Endothelial cell of umbilical vein (primary cell): ENCODE data around the gene TUBD1. TPM values are rescaled to one million over a fixed set of nuclear protein-coding genes. Genes with fewer than 3 reads are reported as not detected.

Experiments
- BruUV-seq: library from RNA; stranded (reverse); fragments of 400-500 nt; replicated peaks from 2 replicates; lab custom pipeline; 2021; lab: Mats Ljungman, UMichigan
- CTCF ChIA-PET: fragments of 300-600, 350-600 bp; sonication (Branson Sonifier 250); formaldehyde crosslinking; loops from one replicate; lab custom pipeline; 2021; ENCODE audit warnings: antibody characterized with exemption, inconsistent platforms; lab: Charles Lee
- POLR2A ChIA-PET: fragments of 300-600, 350-600 bp; sonication (Branson Sonifier 250); formaldehyde crosslinking; loops from one replicate; lab custom pipeline; 2021; ENCODE audit warnings: antibody characterized with exemption, inconsistent platforms; lab: Charles Lee
- DNase-seq: peaks from one replicate; pipeline ENCODE4 v3.0.0-alpha.2; 2011; ENCODE audit warnings: low read depth, low spot score
- FAIRE-seq: peaks from 2 replicates; lab custom pipeline; 2011; peaks lifted over from hg19 to GRCh38; lab: Jason Lieb, UNC
- H2AFZ ChIP-seq: 2 replicates; pipeline ENCODE4 v1.6.0; 2012; ENCODE audit warnings: low read depth, low read length, control low read depth, inconsistent platforms
- H3K27ac ChIP-seq: 2 replicates; pipeline ENCODE4 v1.5.1; 2011; ENCODE audit warnings: low read depth, mild to moderate bottlenecking, control low read depth, low read length, moderate library complexity; ENCODE audit not compliant: insufficient read depth
- H3K27me3 ChIP-seq, 2 experiments: 2 replicates each; pipeline versions ENCODE4 v1.6.0 to v1.6.1; 2011; ENCODE audit warnings: low read length in 2 of 2, mixed read lengths in 1 of 2; ENCODE audit not compliant: control insufficient read depth in 2 of 2, insufficient read depth in 2 of 2
- H3K36me3 ChIP-seq, 2 experiments: 2 replicates in 1 of 2; 3 replicates in 1 of 2; pipeline ENCODE4 v1.5.1; 2011; ENCODE audit warnings: low read length in 2 of 2, mild to moderate bottlenecking in 1 of 2, moderate library complexity in 1 of 2; ENCODE audit not compliant: control insufficient read depth in 2 of 2, insufficient read depth in 2 of 2; ENCODE audit errors: extremely low read depth in 1 of 2
- H3K4me1 ChIP-seq: 3 replicates; pipeline ENCODE4 v1.5.1; 2011; ENCODE audit warnings: mild to moderate bottlenecking, low read length; ENCODE audit not compliant: control insufficient read depth, insufficient read depth; ENCODE audit errors: extremely low read depth
- H3K4me2 ChIP-seq: 2 replicates; pipeline ENCODE4 v1.6.1; 2011; ENCODE audit warnings: low read length, control low read depth, mixed read lengths; ENCODE audit not compliant: insufficient read depth
- H3K4me3 ChIP-seq, 3 experiments: fragments of 200-600 bp in 1 of 3; sonication (generic), shearing (Covaris generic) in 1 of 3; replicated peaks in 1 of 3; 2 replicates each; pipeline ENCODE4 v1.5.1; 2011 to 2016; ENCODE audit warnings: control low read depth in 3 of 3, low read length in 3 of 3, mild to moderate bottlenecking in 2 of 3, inconsistent platforms in 1 of 3, low read depth in 1 of 3, moderate library complexity in 1 of 3; ENCODE audit not compliant: insufficient read depth in 1 of 3
- H3K79me2 ChIP-seq: 2 replicates; pipeline ENCODE4 v1.6.0; 2012; ENCODE audit warnings: low read length, inconsistent platforms; ENCODE audit not compliant: control insufficient read depth, insufficient read depth
- H3K9ac ChIP-seq: replicated peaks from 2 replicates; pipeline ENCODE3; 2011; ENCODE audit warnings: low read length, control low read depth; ENCODE audit not compliant: insufficient read depth; ENCODE audit errors: extremely low read depth
- H3K9me1 ChIP-seq: replicated peaks from 3 replicates; pipeline ENCODE4 v1.6.0; 2011; ENCODE audit warnings: mild to moderate bottlenecking, low read length; ENCODE audit not compliant: control insufficient read depth, insufficient read depth; ENCODE audit errors: extremely low read depth
- H3K9me3 ChIP-seq: replicated peaks from 2 replicates; pipeline ENCODE4 v1.5.1; 2012; ENCODE audit warnings: low read length, inconsistent platforms; ENCODE audit not compliant: control insufficient read depth, insufficient read depth
- H4K20me1 ChIP-seq: replicated peaks from 2 replicates; pipeline ENCODE3; 2011; ENCODE audit warnings: mild to moderate bottlenecking, low read length; ENCODE audit not compliant: control insufficient read depth, insufficient read depth; ENCODE audit errors: extremely low read depth
- EZH2 ChIP-seq: IDR thresholded peaks from 2 replicates; pipeline ENCODE4 v1.6.1; 2012; ENCODE audit warnings: borderline replicate concordance, low read depth, mild to moderate bottlenecking, moderate library complexity, low read length, inconsistent platforms; ENCODE audit not compliant: severe bottlenecking
- FOS ChIP-seq: IDR thresholded peaks from 2 replicates; pipeline ENCODE4 v1.6.1; 2011; ENCODE audit warnings: mild to moderate bottlenecking, low read length, moderate library complexity, borderline replicate concordance; ENCODE audit not compliant: insufficient read depth
- GATA2 ChIP-seq: IDR thresholded peaks from 2 replicates; pipeline ENCODE4 v1.7.0; 2011; ENCODE audit warnings: low read depth, mild to moderate bottlenecking, moderate library complexity, mixed read lengths, low read length; ENCODE audit not compliant: insufficient read length, insufficient read depth
- JUN ChIP-seq: IDR thresholded peaks from 2 replicates; pipeline ENCODE4 v1.6.1; 2011; ENCODE audit warnings: borderline replicate concordance, low read depth; ENCODE audit not compliant: insufficient read length, insufficient read depth
- MYC ChIP-seq: IDR thresholded peaks from one replicate; pipeline ENCODE4 v1.6.1; 2011; ENCODE audit warnings: mild to moderate bottlenecking, low read depth, low read length
- POLR2A ChIP-seq: IDR thresholded peaks from 2 replicates; pipeline ENCODE4 v1.6.1; 2012; ENCODE audit warnings: low read depth, mild to moderate bottlenecking, control low read depth, low read length
- POLR2AphosphoS5 ChIP-seq: IDR thresholded peaks from 2 replicates; pipeline ENCODE4 v1.6.1; 2012; ENCODE audit warnings: low read depth, mild to moderate bottlenecking, control low read depth, low read length, moderate library complexity; ENCODE audit not compliant: insufficient read depth
- dilution Hi-C: fragments of 300-500 bp; cut with MboI; formaldehyde crosslinking; loops from one replicate; pipeline ENCODE4 v1.15.0; 2019; ENCODE audit warnings: low sequenced_read_pairs; ENCODE audit not compliant: extremely low pct_ligation_motif_present
- intact Hi-C: fragments of 100-400 bp; cut with micrococcal nuclease; formaldehyde crosslinking; loops from one replicate; pipeline ENCODE4 v1.10.0; 2022
- polyA plus RNA-seq, 4 experiments: library from polyadenylated mRNA; depleted of rRNA in 3 of 4; stranded (reverse) in 3 of 4; unstranded in 1 of 4; fragments of >200 nt; gene quantifications; 2 replicates each; pipeline versions ENCODE4 v1.2.1 to v1.2.3, GENCODE V29; 2011 to 2012; ENCODE audit warnings: missing spikeins in 1 of 4
- total RNA-seq: library from RNA; stranded (reverse); gene quantifications from 2 replicates; pipeline ENCODE4 v1.2.3, GENCODE V29; 2021
- TF ChIP-seq, protein P1 (sequence below): IDR thresholded peaks from 2 replicates; pipeline ENCODE4 v1.6.1; 2011; ENCODE audit not compliant: insufficient read depth, insufficient read length
- TF ChIP-seq, protein P2 (sequence below), 2 donors: IDR thresholded peaks; 1 replicate in 1 of 2; 2 replicates in 1 of 2; pipeline ENCODE4 v1.5.1; 2011; ENCODE audit warnings: low read length in 2 of 2, mild to moderate bottlenecking in 2 of 2, moderate library complexity in 2 of 2, control low read depth in 1 of 2, inconsistent platforms in 1 of 2, low read depth in 1 of 2; ENCODE audit not compliant: insufficient read depth in 1 of 2; ENCODE audit errors: extremely low read depth in 1 of 2

TUBD1 gene
- total and polyA plus RNA-seq, 2 donors (not counting 3 experiments of a cell fraction or from before 2014, with no cell fraction given) = 4.9 to 11.3 TPM

DNA sequence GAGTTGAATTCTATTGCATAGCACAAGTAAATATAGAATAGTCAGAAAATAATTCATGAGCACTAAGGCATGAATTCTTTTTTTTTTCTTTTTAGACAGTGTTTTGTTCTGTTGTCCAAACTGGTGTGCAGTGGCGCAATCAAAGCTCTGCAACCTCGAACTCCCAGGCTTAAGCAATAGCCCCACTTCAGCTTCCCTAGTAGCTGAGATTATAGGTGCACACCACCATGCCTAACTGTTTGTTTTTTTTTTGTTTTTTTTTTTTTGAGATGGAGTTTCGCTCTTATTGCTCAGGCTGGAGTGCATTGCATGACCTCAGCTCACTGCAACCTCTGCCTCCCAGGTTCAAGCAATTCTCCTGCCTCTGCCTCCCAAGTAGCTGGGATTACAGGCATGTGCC lies 16.6 kb downstream of the TUBD1 start:
- Histone ChIP-seq H3K9me1 (no peaks in the 10 kb centered on the region), H3K4me2 (no peak overlapping the region), H3K9me3 (no peaks in the 10 kb centered on the region), H3K36me3 (peaks cover 0 to 6% of the 10 kb centered on the region in 2 experiments), H4K20me1 (no peaks in the 10 kb centered on the region), H2AFZ (no peak overlapping the region), H3K27me3 (no peaks in the 10 kb centered on the region), H3K9ac (no peak overlapping the region), H3K79me2 (no peaks in the 10 kb centered on the region), H3K4me1 (no peaks in the 10 kb centered on the region), H3K4me3 (no peak overlapping the region), H3K27ac (no peak overlapping the region)
- ChIA-PET POLR2A (no interaction called here), CTCF (interaction anchor here (0.8 kb wide), 2 partner anchors 16 kb away, joined by 4 to 5 read pairs; partner anchors contain the start of gene TUBD1)
- no peak for TF ChIP-seq MYC
- TF ChIP-seq FOS = no peak
- TF ChIP-seq GATA2 = no peak
- TF ChIP-seq, protein P1, sequence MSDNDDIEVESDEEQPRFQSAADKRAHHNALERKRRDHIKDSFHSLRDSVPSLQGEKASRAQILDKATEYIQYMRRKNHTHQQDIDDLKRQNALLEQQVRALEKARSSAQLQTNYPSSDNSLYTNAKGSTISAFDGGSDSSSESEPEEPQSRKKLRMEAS = no peak
- TF ChIP-seq JUN = no peak
- TF ChIP-seq, protein P2, sequence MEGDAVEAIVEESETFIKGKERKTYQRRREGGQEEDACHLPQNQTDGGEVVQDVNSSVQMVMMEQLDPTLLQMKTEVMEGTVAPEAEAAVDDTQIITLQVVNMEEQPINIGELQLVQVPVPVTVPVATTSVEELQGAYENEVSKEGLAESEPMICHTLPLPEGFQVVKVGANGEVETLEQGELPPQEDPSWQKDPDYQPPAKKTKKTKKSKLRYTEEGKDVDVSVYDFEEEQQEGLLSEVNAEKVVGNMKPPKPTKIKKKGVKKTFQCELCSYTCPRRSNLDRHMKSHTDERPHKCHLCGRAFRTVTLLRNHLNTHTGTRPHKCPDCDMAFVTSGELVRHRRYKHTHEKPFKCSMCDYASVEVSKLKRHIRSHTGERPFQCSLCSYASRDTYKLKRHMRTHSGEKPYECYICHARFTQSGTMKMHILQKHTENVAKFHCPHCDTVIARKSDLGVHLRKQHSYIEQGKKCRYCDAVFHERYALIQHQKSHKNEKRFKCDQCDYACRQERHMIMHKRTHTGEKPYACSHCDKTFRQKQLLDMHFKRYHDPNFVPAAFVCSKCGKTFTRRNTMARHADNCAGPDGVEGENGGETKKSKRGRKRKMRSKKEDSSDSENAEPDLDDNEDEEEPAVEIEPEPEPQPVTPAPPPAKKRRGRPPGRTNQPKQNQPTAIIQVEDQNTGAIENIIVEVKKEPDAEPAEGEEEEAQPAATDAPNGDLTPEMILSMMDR (IDR thresholded peaks at IDR 0.05; ENCODE audit: extremely low read depth in 1 of 2, insufficient read depth in 1 of 2, low read depth in 1 of 2, low read length in 2 of 2) = no peak
- no peak for TF ChIP-seq POLR2A
- TF ChIP-seq POLR2AphosphoS5 = no peak
- no peak for TF ChIP-seq EZH2
- dilution Hi-C loops (loop anchor here (10.0 kb wide), 1 partner anchor 131 kb away; no protein-coding TSS in a partner anchor), intact Hi-C loops (no loop called here)
- BruUV-seq = no TSS peak
- DNase-seq = no peak
- no peak for FAIRE-seq
